Sigmoid colon (tissue), 3 donors: ENCODE results near the gene CCDC178.

ENCODE experiments used
- POLR2A ChIP-seq, 2 donors: fragments of 450-650 bp; IDR thresholded peaks; one replicate each; pipeline ENCODE4 v1.6.1; 2016; ENCODE audit warnings: antibody characterized with exemption in 2 of 2, mild to moderate bottlenecking in 2 of 2, moderate library complexity in 2 of 2
- TF ChIP-seq, protein P1 (sequence below), 4 experiments: fragments of 450-650 bp in 3 of 4; fragments of 200-600 bp in 1 of 4; IDR thresholded peaks; one replicate each; pipeline ENCODE4 v1.5.1; 2016 to 2019; ENCODE audit warnings: antibody characterized with exemption in 4 of 4, mild to moderate bottlenecking in 3 of 4, moderate library complexity in 2 of 4

DNA sequence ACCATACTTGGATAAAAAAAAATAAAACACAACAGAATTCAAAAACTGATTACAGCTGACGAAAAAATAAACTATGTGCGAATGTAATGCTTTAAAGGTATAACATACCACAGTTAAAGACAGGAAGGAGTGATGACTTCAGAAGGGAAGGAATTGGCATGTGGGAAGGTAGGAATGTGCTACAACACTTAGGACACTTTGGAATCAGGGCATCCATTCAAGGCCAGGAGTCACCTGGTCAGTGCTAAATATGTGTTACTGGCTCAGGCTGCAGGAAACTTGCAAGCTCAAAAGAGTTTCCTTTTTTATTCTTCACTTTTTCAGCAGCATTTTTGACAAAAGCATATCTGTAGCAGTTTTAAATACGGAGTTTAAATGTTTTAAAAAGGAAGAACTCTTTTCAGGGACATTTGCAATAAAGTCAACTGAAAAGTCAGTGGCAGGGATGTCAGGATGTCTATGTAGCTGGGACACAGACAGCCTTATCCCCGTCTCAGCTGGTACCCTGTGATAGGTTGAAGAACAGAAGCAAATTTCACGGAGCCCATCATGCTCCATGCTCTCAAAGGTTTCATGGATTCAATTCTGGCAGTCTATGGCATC is 529.7 kb downstream of the CCDC178 start:
- TF ChIP-seq POLR2A (IDR thresholded peaks at IDR 0.05): no peak
- TF ChIP-seq, protein P1, sequence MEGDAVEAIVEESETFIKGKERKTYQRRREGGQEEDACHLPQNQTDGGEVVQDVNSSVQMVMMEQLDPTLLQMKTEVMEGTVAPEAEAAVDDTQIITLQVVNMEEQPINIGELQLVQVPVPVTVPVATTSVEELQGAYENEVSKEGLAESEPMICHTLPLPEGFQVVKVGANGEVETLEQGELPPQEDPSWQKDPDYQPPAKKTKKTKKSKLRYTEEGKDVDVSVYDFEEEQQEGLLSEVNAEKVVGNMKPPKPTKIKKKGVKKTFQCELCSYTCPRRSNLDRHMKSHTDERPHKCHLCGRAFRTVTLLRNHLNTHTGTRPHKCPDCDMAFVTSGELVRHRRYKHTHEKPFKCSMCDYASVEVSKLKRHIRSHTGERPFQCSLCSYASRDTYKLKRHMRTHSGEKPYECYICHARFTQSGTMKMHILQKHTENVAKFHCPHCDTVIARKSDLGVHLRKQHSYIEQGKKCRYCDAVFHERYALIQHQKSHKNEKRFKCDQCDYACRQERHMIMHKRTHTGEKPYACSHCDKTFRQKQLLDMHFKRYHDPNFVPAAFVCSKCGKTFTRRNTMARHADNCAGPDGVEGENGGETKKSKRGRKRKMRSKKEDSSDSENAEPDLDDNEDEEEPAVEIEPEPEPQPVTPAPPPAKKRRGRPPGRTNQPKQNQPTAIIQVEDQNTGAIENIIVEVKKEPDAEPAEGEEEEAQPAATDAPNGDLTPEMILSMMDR (IDR thresholded peaks at IDR 0.05): no peak
